Thyroid gland (tissue), 4 donors: ENCODE measurements around the gene GYG1.

Experiments
- POLR2A ChIP-seq, 2 donors: fragments of 450-650 bp; IDR thresholded peaks; one replicate each; pipeline ENCODE4 v1.6.1; 2017; ENCODE audit warnings: antibody characterized with exemption in 2 of 2, mild to moderate bottlenecking in 2 of 2, moderate library complexity in 1 of 2
- TF ChIP-seq, protein P1 (sequence below), 6 experiments: fragments of 200-600 bp in 3 of 6; fragments of 450-650 bp in 3 of 6; sonication (generic) in 3 of 6; IDR thresholded peaks; one replicate each; pipeline ENCODE4 v1.5.1; 2016 to 2019; ENCODE audit warnings: antibody characterized with exemption in 6 of 6, mild to moderate bottlenecking in 2 of 6, inconsistent platforms in 1 of 6, moderate library complexity in 1 of 6

DNA sequence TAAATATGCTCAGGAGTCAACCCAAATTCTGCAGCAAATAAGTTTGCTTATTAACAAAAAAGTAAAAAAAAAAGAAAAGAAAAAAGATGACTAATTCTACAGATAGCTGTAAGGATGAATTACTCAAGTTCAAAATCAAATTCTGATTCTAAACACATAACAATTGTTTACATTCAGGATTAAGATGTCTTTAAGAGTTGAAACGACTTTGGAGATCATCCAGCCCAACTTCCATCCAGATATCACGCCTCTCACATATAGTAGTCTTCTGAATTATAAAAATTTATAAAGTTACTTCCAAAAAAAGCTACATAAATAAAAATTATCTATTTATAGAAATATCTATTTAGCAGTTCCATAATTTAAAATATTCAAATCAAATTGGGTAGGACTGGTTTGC, 39.8 kb downstream of the GYG1 start:
- TF ChIP-seq POLR2A (IDR thresholded peaks at IDR 0.05): no peak
- TF ChIP-seq, protein P1, sequence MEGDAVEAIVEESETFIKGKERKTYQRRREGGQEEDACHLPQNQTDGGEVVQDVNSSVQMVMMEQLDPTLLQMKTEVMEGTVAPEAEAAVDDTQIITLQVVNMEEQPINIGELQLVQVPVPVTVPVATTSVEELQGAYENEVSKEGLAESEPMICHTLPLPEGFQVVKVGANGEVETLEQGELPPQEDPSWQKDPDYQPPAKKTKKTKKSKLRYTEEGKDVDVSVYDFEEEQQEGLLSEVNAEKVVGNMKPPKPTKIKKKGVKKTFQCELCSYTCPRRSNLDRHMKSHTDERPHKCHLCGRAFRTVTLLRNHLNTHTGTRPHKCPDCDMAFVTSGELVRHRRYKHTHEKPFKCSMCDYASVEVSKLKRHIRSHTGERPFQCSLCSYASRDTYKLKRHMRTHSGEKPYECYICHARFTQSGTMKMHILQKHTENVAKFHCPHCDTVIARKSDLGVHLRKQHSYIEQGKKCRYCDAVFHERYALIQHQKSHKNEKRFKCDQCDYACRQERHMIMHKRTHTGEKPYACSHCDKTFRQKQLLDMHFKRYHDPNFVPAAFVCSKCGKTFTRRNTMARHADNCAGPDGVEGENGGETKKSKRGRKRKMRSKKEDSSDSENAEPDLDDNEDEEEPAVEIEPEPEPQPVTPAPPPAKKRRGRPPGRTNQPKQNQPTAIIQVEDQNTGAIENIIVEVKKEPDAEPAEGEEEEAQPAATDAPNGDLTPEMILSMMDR (IDR thresholded peaks at IDR 0.05): no peak
